GM03348 (cell line): ENCODE data around the gene METTL17.
"Not testable (repeated sequence)": the region's sequence is repeated elsewhere in the genome, so short reads cannot be mapped to it uniquely, and the experiment has no call there.

ENCODE experiments used
- DNase-seq: peaks from one replicate; pipeline ENCODE4 v3.0.0; 2012; ENCODE audit warnings: low spot score

Gene METTL17, protein sequence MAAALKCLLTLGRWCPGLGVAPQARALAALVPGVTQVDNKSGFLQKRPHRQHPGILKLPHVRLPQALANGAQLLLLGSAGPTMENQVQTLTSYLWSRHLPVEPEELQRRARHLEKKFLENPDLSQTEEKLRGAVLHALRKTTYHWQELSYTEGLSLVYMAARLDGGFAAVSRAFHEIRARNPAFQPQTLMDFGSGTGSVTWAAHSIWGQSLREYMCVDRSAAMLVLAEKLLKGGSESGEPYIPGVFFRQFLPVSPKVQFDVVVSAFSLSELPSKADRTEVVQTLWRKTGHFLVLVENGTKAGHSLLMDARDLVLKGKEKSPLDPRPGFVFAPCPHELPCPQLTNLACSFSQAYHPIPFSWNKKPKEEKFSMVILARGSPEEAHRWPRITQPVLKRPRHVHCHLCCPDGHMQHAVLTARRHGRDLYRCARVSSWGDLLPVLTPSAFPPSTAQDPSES

DNA sequence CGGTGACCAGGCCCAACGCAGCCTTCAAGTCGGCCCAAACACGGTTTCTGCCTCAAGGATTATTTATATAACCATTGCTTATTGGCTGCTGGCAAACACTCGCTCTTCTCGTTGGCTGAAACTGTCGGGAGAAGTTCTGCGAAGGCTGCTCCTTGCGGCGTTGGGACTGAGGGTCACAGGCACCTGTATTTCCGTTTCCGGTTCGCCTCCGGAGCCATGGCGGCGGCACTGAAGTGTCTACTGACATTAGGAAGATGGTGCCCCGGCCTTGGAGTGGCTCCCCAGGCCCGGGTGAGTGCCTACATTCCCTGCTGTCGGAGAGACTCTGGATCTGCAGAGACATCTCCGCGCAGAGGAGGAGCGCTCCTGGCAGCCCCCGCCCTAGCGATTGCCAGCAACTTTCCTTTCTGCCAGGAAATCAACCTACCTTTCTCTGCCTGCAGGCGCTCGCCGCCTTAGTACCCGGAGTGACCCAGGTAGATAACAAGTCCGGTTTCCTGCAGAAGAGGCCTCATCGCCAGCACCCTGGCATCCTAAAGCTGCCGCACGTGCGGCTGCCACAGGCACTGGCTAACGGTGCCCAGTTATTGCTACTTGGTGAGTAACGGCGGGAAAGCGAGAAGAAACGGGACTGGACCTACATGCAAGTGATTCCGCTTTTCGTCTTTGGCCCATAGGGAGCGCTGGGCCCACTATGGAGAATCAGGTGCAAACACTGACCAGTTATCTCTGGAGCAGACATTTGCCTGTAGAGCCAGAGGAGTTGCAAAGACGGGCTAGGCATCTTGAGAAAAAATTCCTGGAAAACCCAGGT is at the start of gene METTL17:
Gene METTL17, plus strand, starts transcription at position 194 of the 814 bp plus-strand sequence. Its CDS starts 23 bp downstream, at position 217.
- peak; percentile 92 for DNase-seq

DNA sequence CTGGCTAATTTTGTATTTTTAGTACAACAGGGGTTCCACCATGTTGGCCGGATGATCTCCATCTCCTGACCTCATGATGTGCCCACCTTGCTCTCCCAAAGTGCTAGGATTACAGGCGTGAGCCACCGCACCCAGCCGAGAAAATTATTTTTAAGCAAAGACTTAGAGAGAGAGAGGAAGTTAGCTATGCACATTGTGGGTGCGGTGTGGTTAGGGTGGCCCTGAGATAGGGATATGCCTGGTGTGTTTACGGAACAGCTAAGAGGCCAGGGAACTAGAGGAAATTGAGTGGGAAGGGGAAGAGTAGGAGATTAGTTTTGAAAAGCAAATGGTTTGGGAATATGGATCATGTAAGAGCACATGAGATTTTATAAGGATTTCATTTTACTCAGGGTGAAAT is 44.6 kb upstream of the METTL17 start:
- not testable (repeated sequence) for DNase-seq

- not testable (repeated sequence) for DNase-seq
Observed at GRCh38 chr14:20946707-20947106, 43.1 kb upstream of the METTL17 start.

GRCh38 chr14:20954736-20955537 is 34.8 kb upstream of the METTL17 start, which contains the start of gene RNASE2:
Gene RNASE2 (plus strand): TSS chr14:20955487. CDS start chr14:20955772, 285 bp downstream.
- not testable (repeated sequence) for DNase-seq

GRCh38 chr14:20955538-20955873 is 34.3 kb upstream of the METTL17 start:
- DNase-seq: not testable (repeated sequence)

DNA sequence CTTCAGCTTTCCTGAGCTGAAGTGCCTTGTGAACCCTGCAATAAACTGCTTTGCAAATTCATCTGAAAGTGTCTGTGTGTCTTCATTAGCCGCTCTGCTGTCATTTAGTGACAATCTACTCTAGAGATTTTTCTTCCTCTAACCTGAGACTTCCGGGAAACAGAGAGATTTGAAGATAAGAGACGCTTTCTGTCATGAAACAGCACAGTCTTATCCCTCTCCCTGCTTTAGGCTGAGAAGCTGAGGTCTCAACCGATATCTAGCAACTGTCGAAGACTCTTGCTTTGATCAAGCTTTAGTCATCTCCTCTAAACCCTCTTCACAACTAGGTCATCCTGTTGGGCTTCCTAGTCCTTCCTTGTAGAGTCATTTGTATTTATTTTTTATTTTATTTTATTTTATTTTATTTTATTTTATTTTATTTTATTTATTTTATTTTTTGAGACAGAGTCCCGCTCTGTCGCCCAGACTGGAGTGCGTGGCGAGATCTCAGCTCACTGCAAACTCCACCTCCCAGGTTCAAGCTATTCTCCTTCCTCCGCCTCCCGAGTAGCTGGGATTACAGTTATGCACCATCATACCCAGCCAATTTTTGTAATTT is 33.3 kb upstream of the METTL17 start:
- DNase-seq: no peak

DNA sequence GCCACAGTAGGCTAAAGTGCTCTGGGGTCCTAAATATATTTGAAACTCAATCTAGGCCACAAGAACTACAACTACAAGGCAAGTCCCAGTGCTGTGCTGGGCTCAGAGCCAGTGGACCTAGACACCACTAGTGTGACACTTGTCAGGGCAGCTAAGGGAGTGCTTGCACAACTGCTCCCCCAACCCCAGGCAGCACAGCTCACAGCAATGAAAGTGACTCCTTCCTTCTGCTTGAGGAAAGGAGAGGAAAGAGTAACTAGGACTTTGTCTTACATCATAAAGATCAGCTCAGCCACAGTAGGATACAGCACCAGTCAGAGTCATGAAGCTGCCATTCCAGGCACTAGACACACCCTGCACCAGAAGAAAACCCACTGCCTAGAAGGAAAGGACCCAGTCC is 30.8 kb upstream of the METTL17 start:
- not testable (repeated sequence) for DNase-seq

- DNase-seq: no peak
Observed at GRCh38 chr14:20969336-20969735, 20.4 kb upstream of the METTL17 start.

- DNase-seq: no peak
Observed at GRCh38 chr14:20970647-20970982, 19.2 kb upstream of the METTL17 start.

- peak; percentile 94 for DNase-seq
Observed at GRCh38 chr14:20970983-20971704, 18.6 kb upstream of the METTL17 start.

DNA sequence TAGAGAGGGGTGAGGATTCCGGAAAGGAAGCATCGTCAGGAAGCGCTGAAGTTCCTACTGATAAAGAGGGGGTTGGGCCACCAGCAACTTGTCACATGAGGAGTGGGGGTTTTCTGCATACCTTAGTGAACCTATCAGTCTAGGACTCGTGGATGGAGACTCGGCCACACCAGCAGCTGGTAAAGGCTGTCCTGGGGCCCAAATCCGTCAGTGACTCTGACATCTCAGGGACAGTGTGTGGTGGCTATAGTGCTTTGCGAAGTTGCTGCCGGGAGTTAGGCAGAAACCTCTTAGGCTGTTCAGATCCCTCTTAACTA is 18.1 kb upstream of the METTL17 start:
- DNase-seq: no peak

DNA sequence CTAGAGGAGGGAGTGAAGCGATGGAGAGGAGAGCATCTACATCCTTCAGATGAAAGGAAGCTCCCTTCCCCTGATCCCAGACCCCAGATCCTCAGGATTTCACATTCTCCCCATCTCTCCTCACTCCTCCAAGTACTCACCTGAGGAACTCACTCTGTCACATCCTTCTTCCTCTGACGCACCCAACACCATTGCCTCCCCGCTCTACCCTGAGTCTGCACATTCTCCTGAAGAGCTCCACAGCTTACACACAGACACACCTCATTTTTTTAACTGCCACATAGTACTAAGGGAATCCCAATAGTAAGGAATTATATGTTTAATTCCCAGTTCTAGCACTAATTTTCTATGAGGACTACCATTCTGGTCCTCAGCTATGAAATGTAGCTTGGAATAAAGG is 16.3 kb upstream of the METTL17 start:
- DNase-seq: no peak

DNA sequence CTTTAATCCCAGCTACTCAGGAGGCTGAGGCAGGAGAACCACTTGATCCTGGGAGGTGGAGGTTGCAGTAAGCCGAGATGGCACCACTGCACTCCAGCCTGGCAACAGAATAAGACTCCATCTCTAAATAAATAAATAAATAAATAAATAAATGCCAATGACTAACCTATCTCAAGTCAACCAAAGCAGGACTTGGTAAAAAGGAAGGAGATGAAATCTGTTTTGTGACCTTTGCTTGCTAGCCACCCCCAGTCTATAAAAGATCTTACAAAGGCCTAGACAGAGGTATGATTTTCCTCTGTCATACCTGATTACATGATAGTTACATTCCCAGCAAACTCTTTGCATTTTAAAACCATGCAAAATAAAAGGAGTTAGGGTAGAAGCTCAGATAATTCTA is 13.5 kb upstream of the METTL17 start:
- no peak for DNase-seq

DNA sequence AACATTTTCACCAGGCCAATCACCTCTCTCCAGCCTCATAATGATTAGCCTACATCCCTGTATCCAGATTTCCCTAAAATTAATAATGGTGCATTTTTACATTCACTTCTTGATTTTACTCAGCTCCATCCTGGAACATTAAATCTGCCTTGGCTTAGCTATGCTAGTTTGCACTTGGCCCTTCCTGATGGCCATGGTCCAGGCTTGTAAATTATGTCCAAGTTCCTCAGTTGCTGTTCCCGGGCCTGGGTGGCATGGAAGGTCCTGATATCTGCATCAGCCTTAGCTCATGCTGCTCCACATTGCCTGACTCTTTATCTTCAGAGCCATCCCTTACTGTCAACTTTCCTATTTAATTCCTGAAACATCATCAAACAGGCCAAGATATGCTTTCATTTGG is 11.1 kb upstream of the METTL17 start:
- no peak for DNase-seq

DNA sequence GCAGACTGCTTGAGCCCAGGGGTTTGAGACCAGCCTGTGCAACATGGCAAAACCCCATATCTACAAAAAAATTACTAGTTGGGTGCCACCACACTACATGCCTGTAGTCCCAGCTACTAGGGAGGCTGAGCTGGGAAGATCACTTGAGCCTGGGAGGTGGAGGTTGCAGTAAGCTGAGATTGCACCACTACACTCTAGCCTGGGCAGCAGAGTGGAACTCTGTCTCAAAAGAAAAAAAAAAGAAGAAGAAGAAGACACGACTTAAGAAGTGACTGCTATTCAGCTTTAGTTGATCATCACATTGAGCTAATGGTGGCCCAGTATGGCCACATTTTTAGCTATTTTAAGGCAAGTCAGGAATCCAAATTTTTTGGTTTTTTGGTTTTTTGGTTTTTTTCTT is 8.9 kb upstream of the METTL17 start:
- no peak for DNase-seq

- no peak for DNase-seq
Observed at GRCh38 chr14:20982646-20983369, 7.0 kb upstream of the METTL17 start.

DNA sequence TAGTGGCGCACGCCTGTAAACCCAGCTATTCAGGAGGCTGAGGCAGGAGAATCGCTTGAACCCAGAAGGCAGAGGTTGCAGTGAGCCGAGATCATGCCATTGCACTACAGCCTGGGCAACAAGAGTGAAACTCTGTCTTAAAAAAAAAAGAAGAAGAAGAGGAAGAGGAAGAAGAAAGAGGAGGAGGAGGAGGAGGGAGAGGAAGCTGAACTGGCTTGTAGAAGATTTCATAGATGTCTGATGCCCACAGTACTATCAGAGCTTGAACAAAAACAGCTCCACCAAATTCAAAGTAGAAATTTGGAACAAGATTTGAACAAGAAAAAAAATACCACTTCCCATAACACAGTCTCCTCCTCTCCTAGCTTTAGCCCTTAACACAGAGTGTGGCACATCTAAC is 4.1 kb upstream of the METTL17 start:
- not testable (repeated sequence) for DNase-seq

GRCh38 chr14:20986811-20987210 is 3.0 kb upstream of the METTL17 start:
- DNase-seq: peak; percentile 91

- DNase-seq: no peak
Observed at GRCh38 chr14:20988717-20989470, 886 bp upstream of the METTL17 start.

GRCh38 chr14:20989471-20989786 is 351 bp upstream of the METTL17 start:
- no peak for DNase-seq
